ENCODE results near the gene MRRF.

Gene MRRF

GRCh38 chr9:122302237-122303093, 37.8 kb downstream of the MRRF start:
- DNase-seq (ENCODE audit: low read depth), result no peak
- H3K4me3 ChIP-seq (ENCODE audit: low read length), result no peak overlapping the region

GRCh38 chr9:122307061-122307460, 42.4 kb downstream of the MRRF start:
- DNase-seq (ENCODE audit: low read depth), result no peak
- TF ChIP-seq CTCF (IDR thresholded peaks at IDR 0.05; ENCODE audit: insufficient read depth, low read depth, low read length, missing control alignments), result no peak
- no peak overlapping the region for H3K4me3 ChIP-seq (ENCODE audit: low read length)

More at GRCh38 chr9:122302237-122303093, 37.8 kb downstream of the MRRF start:
- TF ChIP-seq CTCF (IDR thresholded peaks at IDR 0.05; ENCODE audit: insufficient read depth, low read depth, low read length, missing control alignments), result no peak

GRCh38 chr9:122307925-122308324, 43.2 kb downstream of the MRRF start:
- H3K4me3 ChIP-seq (ENCODE audit: low read length), result no peak overlapping the region
- DNase-seq (ENCODE audit: low read depth), result peak; percentile 9
- TF ChIP-seq CTCF (IDR thresholded peaks at IDR 0.05; ENCODE audit: insufficient read depth, low read depth, low read length, missing control alignments), result no peak

GRCh38 chr9:122309861-122310260, 45.2 kb downstream of the MRRF start:
- TF ChIP-seq CTCF (IDR thresholded peaks at IDR 0.05; ENCODE audit: insufficient read depth, low read depth, low read length, missing control alignments), result no peak

GRCh38 chr9:122314165-122314564, 49.5 kb downstream of the MRRF start:
- H3K4me3 ChIP-seq (ENCODE audit: low read length), result no peak overlapping the region
- TF ChIP-seq CTCF (IDR thresholded peaks at IDR 0.05; ENCODE audit: insufficient read depth, low read depth, low read length, missing control alignments), result no peak
- no peak for DNase-seq (ENCODE audit: low read depth)

More at GRCh38 chr9:122309861-122310260, 45.2 kb downstream of the MRRF start:
- DNase-seq (ENCODE audit: low read depth), result no peak
- no peak overlapping the region for H3K4me3 ChIP-seq (ENCODE audit: low read length)

GRCh38 chr9:122315534-122315933, 50.9 kb downstream of the MRRF start:
- TF ChIP-seq CTCF (IDR thresholded peaks at IDR 0.05; ENCODE audit: insufficient read depth, low read depth, low read length, missing control alignments), result no peak
- no peak for DNase-seq (ENCODE audit: low read depth)
- no peak overlapping the region for H3K4me3 ChIP-seq (ENCODE audit: low read length)

- no peak for TF ChIP-seq CTCF (IDR thresholded peaks at IDR 0.05; ENCODE audit: insufficient read depth, low read depth, low read length, missing control alignments)
- H3K4me3 ChIP-seq (ENCODE audit: low read length), result no peak overlapping the region
- no peak for DNase-seq (ENCODE audit: low read depth)
Measured at GRCh38 chr9:122318284-122318683, 53.6 kb downstream of the MRRF start.

All from epithelial cell of esophagus (primary cell).